Retinal pigment epithelial cell (primary cell): ENCODE measurements around the gene CAND2.
"Not testable (repeated sequence)": the region's sequence is repeated elsewhere in the genome, so short reads cannot be mapped to it uniquely, and the experiment has no call there.

Source experiments
- DNase-seq: peaks from one replicate; pipeline ENCODE4 v3.0.0-alpha.2; 2010; ENCODE audit warnings: low read depth
- H3K4me3 ChIP-seq: 2 replicates; pipeline ENCODE4 v1.5.1; 2011; ENCODE audit warnings: mild to moderate bottlenecking, low read length, control low read depth, moderate library complexity
- CTCF ChIP-seq: conservative IDR thresholded peaks from 2 replicates; pipeline ENCODE4 v1.5.1; 2011; ENCODE audit warnings: low read depth, low read length, control low read depth, inconsistent platforms

Gene CAND2

GRCh38 chr3:12771236-12771635 lies 25.2 kb upstream of the CAND2 start:
- DNase-seq = no peak
- H3K4me3 ChIP-seq = no peak overlapping the region
- no peak for TF ChIP-seq CTCF

- no peak for DNase-seq
- TF ChIP-seq CTCF = no peak
- H3K4me3 ChIP-seq = no peak overlapping the region
Observed at GRCh38 chr3:12772462-12772861, 24.0 kb upstream of the CAND2 start.

GRCh38 chr3:12773030-12773709 lies 23.3 kb upstream of the CAND2 start:
- H3K4me3 ChIP-seq = no peak overlapping the region
- no peak for TF ChIP-seq CTCF
- DNase-seq = no peak

GRCh38 chr3:12773710-12774086 lies 22.8 kb upstream of the CAND2 start:
- no peak for TF ChIP-seq CTCF
- no peak overlapping the region for H3K4me3 ChIP-seq
- no peak for DNase-seq

- no peak overlapping the region for H3K4me3 ChIP-seq
- DNase-seq = no peak
- no peak for TF ChIP-seq CTCF
Observed at GRCh38 chr3:12774619-12775018, 21.9 kb upstream of the CAND2 start.

GRCh38 chr3:12775226-12775625 lies 21.3 kb upstream of the CAND2 start:
- no peak for DNase-seq

GRCh38 chr3:12775970-12776369 lies 20.5 kb upstream of the CAND2 start:
- DNase-seq, H3K4me3 ChIP-seq: not testable (repeated sequence)

More at GRCh38 chr3:12775226-12775625, 21.3 kb upstream of the CAND2 start:
- no peak for TF ChIP-seq CTCF
- no peak overlapping the region for H3K4me3 ChIP-seq
